HG02973 (cell line): ENCODE results near the gene RAMP2.

Experiments used
- ATAC-seq: cut with Tn5 transposase; IDR thresholded peaks from one replicate; pipeline ENCODE4 v1.9.1; 2021; ENCODE audit warnings: moderate library complexity; ENCODE audit not compliant: unreplicated experiment

The RAMP2 gene

GRCh38 chr17:42791948-42792347 lies 30.9 kb downstream of the RAMP2 start:
- ATAC-seq, result no peak

GRCh38 chr17:42792545-42792944 lies 31.5 kb downstream of the RAMP2 start:
- ATAC-seq, result no peak

- no peak for ATAC-seq
These were observed 34.0 kb downstream of the RAMP2 start for GRCh38 chr17:42795061-42795460.

- no peak for ATAC-seq
These were observed 34.4 kb downstream of the RAMP2 start for GRCh38 chr17:42795465-42795864.

- no peak for ATAC-seq
These were observed 35.2 kb downstream of the RAMP2 start for GRCh38 chr17:42796066-42796758.

- no peak for ATAC-seq
These were observed 36.3 kb downstream of the RAMP2 start for GRCh38 chr17:42797067-42798007.

- no peak for ATAC-seq
These were observed 37.0 kb downstream of the RAMP2 start for GRCh38 chr17:42798011-42798382.

- peak; percentile 78 for ATAC-seq
These were observed 37.7 kb downstream of the RAMP2 start, which contains the start of the genes CNTD1 and COA3 for GRCh38 chr17:42798383-42799380. TSS of gene CNTD1 (plus strand) at chr17:42798861. CDS start at chr17:42799068, 207 bp downstream. TSS of gene COA3 (minus strand) at chr17:42798704. CDS start at chr17:42798681, 23 bp downstream.

- no peak for ATAC-seq
These were observed 42.3 kb downstream of the RAMP2 start for GRCh38 chr17:42803074-42803883.

GRCh38 chr17:42804918-42805367 lies 43.9 kb downstream of the RAMP2 start:
- no peak for ATAC-seq

- no peak for ATAC-seq
These were observed 45.2 kb downstream of the RAMP2 start for GRCh38 chr17:42806249-42806648.

- no peak for ATAC-seq
These were observed 48.2 kb downstream of the RAMP2 start for GRCh38 chr17:42809250-42809649.
